Central memory CD4-positive, alpha-beta T cell (primary cell): ENCODE measurements around the gene PTPN2.
A peak's percentile ranks its signal among the peaks of the same experiment; 100 is the strongest.
"Not testable (repeated sequence)": the region's sequence is repeated elsewhere in the genome, so short reads cannot be mapped to it uniquely, and the experiment has no call there.

ENCODE experiments used
- DNase-seq: peaks from one replicate; pipeline ENCODE4 v3.0.0; 2022
- total RNA-seq, 3 experiments: gene quantifications; one replicate each; lab custom pipeline; 2026; lab: John Stamatoyannopoulos, UW

Gene PTPN2
- 65.1 to 95.5 (median 81.2) reads per million in 3 experiments for total RNA-seq

DNA sequence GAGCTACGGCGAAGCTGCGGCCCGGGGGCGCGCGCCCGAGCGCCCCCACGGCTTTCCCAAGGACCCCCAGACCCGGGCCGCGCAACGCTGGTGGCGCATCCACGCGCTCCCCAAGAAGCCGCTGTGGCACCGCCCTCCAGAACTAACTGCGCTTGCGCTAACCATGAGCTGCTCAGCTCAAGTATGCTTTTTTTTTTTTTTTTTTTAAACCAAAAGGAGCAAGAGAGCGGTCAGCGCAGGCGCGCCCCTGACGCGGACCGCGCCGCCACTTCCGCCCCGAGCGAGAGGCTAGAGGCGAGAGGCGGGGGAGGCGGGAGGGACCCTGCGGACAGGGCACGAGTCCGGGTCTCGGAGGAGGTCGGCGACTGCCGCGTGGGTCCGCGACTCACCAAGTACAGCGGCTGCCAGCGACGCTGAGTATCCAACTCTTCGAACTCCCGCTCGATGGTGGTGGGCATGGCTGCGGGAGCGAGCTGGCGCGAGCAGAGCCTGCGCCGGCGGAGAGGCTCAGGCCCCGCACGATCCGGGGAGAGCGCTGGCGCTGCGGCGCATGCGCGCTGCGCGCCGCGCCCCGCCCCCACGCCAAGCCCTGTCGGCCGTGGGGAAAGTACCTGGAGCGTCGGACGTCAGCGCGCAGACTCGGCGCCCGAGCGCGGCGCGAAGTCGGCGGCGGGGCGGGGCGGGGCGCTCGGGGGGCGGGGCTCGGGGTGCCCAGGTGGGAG lies at the start of gene PTPN2:
Gene PTPN2 (minus strand): TSS at position 554 of the 722 bp plus-strand sequence. CDS start 96 bp downstream, at position 458.
- DNase-seq: peak; percentile 94

DNA sequence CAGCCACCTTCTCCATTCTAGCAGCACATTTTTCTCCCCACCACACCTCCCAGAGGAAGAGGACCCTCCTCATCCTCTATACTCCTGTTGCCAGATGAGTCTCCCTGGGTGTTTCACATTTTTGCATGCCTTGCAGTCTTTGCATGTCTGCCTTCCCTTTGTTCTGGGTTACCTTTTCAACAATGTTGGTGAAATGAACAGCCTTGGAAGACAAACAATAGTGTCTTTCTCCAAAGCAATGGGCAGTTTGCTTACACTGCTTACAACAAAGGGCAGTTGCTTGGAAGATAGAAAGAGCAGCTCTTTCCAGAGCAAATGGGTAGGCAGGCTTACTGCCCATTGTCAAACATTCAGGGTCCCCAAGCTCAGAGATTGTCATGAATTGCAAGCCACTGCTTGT lies 49.3 kb upstream of the PTPN2 start:
- no peak for DNase-seq

DNA sequence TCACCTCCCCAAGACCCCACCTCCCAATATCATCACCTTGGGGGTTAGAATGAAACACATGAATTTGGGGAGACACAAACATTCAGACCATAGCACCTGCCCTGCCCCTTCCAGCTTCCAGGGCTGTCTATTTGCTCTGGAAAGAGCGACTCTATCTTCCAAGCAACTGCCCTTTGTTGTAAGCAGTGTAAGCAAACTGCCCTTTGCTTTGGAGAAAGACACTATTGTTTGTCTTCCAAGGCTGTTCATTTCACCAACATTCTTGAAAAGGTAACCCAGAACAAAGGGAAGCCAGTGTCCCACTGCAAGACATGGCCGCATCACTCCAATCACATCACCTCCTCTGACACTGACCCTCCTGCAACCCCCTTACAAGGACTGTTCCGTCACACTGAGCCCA lies 46.9 kb upstream of the PTPN2 start:
- DNase-seq: no peak

DNA sequence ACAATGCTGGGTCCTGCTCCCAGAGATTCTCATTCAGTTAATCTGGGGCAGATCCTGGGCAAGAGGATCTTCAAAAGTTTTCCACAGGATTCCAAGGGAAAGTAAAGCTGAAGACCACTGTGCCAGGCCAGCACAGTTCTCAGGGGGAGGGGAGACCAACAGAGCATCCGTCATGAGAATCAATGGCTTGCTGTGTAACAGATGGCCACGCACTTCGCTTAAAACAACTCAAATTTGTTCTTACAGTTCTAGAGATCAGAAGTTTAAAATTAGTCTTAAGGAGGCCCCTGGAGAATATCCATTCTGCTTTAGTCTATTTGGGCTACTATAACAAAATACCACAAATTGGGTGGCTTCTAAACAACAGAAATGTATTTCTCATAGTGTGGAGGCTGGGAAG lies 46.3 kb upstream of the PTPN2 start:
- DNase-seq: no peak

DNA sequence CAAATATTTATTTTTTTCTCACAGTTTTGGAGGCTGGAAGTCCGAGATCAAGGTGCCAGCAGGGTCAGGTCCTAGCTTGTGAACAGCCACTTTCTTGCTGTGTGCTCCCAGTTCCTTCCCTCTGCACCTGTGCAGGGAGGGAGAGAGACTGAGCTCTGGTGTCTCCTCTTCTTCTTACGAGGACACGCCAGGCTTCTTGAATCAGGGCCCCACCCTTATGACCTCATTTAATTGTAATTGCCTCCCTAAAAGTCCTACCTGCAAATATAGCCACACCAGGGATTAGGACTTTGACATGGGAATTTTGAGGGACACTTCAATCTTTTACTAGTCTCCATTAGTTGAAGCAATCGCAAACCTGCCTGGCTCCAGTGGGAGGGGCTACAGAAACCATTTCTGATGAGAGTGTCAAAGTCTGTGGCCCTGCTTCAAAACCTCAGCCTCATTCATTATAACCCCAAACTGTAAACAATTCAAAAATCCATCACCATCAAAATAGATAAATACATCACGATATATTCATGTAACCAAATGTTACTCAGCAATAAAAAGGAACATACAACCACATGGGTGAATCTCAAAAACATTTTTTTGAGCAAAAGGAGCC lies 45.5 kb upstream of the PTPN2 start:
- no peak for DNase-seq

DNA sequence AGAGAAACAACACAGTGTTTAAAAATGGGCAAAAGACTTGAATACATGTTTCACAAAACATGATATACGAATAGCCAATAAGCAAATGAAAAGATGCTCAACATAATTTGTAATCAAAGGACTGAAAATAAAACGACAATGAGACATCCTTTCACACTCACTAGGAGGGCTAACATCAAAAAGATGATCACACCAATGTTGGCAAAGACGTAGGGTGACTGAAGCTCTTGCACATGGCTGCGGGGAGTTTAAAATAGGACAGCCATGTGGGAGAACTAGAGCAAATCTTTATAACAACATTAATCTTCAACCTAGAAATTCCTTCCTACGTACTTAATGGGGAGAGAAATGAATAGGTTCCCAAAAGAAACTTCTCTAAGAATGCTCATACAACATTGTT lies 44.6 kb upstream of the PTPN2 start:
- no peak for DNase-seq

DNA sequence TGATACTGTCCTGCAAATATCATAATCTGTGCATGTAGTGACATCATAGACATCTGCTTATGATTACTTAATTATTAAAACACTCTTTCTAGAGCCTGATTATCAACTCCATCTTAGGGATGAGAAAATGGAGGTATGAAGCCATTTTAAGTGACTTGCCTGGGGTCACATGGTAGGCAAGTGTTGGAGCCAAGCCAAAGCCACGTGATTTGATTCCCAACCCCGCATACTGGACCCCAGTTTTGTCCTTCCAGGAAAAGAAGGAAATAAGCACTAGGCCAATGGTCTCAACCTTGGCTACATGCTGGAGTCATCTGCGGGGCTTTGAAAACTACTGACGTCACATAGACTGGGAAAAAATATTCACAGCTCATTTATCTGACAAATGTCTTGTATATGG lies 44.2 kb upstream of the PTPN2 start:
- no peak for DNase-seq

DNA sequence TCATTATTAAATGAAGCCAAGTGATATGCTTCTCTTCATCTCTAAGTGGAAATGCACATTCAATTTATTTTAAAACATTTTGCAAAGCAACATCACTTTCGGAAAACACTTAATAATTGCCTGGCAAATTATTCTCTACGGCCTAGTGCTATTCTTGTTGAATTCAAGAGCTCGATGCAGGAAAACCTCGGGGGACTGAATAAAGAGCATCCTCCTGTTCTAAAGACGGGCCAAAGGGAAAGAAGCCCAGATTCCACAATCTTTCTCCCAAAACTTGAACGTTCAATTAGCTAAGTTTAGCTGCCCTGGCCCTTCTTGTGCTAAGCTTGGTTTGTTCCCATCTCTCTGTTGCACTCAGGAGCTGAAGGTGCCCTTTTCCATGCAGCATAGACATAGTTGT lies 40.6 kb upstream of the PTPN2 start:
- DNase-seq: no peak

DNA sequence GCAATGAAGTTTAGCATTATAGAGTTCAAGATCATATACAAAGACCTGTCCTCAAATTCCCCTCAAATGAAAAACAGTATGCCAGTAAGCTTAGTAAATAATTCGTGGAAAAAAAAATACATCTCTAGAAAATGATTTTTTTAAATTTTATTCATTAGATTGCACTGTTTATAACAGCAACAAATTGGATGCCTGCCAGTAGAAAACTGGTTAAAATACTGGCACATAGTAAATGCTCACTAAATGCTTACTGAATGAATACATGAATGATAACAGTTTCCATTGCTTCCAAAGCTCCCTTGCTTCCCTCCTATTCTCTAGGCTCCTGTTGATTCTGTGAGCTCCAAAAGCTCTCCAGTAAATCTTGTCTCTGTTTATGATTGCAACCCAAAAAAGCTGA lies 38.2 kb upstream of the PTPN2 start:
- DNase-seq: no peak

DNA sequence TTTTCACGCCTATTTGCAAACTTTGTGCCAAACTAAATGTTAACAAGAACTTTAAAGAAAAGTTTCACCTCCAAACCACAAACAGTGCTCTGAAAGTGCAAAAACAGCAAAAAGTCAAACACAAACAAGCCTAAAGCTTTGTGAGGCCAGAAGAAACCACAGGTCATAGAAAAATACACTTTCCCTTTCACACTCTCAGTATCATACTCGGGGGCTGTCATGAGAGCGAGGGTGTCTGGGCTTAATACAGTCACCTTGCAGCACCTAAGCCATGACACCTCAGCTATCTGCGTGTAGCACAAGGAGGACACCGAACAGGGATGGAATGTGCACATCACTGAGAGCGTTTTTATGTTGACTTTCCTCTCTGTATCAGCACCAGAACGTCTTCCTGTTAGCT lies 37.1 kb upstream of the PTPN2 start:
- peak; percentile 12 for DNase-seq

DNA sequence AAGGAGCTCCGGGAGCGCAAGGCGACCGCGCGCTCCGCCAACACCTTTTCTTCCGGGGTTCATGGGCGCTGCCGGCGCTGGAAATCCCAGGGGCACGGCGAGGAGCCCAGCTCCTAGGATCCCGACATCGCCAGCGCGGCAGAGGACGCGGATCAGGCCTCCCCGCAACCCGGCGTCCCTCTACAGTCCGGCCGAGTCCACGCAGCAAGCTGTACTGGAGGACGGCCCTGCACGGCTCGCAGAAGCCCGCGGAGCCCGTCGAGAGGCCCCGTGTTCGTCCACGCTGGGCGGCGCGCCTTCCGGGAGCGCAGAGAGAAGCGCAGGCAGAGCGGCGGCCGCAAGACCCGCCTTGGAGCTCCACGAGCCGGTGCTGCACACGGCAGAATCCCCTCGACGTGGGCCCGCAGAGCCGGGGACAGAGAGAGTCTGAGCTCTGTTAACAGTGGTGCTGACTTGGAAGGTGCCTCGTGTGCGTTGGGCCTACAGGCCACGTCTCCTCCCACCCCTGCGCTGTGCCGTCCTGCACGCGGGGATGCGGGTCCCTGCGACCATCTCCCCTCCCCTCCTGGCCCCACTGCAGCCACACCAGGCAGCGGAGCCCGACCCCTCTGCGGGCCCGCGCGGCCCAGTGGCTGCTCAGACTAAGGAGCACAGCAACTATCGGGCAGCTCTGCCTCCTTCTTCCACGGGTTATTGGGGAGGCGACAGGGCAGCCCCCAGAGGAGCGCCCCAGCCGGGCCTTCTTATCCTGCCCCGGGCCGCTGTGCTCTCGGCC lies 28.1 kb upstream of the PTPN2 start:
- no peak for DNase-seq

DNA sequence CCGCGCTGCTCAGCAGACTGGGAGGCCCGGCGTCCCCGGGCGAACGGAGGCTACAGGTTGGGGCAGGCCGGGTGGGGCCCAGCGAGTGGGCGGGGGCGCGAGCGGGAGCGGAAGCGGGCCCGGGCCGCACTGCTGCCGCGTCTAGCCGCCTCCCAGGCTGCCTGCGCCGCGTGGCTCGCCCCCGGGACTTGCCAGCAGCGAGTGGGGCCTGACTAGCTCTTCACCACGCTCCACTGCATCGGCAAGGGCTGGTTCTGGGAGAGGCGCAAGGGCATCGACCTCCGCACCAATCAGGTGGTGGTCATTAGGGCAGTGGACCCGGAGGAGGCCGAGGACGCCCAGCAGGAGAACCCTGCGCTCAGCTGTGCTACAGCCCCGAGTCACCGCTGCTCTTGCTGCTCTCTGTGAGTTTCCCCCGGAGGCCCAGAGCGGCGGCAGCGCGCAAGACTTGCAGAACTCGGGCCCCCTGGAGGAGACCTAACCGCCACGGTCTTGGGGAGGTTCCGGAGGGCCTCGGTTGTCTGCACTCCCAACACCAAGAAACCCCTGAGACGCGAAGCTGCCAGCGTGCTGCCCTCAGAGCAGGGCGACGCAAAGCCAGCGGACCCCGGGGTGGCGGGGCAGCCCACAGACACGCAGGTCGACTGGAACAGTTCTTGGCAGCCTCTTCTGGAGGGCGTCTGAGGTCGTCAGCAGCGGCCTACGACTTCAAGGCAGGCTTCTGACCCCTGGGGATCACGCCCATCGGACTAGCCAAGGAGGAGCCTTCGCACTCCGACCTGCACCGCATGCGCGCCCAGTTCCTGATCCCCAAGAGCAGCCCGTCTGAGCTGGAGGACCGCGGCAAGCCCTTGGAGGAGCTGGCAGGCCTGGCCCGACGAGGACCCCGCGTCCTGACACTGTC lies 27.2 kb upstream of the PTPN2 start:
- peak; percentile 45 for DNase-seq

DNA sequence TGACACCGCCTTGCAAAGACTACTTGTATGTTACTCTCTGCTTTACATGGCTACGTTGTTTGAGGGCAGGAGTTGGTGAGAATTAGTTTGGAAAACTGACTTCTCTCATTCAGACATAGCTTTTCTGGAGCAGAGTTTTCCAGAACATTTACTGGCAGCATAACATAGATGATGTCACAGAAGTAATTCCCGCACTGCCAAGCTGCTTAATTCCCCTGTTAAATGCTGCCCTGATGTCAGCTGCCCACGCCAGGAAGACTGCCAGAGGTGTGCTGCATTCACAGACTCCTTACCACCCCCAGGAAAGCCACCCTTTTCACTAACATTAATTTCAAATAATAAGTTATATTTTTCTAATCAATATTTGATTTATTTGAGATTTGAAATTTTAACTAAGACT lies 24.7 kb upstream of the PTPN2 start:
- DNase-seq: no peak

DNA sequence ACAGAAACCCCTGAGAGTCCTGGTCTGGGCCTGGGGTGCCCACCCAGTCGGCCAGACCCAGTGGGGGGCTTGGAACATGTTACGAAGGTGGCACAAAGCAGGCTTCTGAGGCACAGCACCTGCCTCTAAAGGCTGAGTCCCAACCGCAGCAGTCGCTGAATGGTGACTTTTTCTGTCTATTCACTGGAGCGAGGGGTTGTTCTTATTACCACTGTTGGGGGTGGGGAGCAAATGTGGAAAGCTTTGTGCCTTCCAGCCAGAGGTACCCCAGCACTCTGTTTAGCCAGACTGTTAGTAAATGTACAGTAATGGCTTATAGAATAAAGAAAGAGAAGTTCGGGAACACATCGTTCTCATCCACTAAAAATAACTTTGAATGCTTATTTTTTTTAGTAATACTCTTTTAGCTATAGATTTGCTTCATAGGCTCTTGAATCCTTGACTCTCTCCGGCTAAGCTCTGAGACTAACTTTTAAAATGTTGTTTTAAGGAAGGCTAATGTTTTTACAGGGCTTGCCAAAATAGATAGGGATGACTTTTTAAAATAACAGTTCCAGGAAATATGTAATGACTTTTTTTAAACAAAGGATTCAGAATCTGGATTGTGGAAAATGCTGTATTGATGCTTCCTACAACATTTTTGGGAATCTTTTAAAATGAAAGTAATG lies 23.4 kb upstream of the PTPN2 start:
- DNase-seq: no peak

DNA sequence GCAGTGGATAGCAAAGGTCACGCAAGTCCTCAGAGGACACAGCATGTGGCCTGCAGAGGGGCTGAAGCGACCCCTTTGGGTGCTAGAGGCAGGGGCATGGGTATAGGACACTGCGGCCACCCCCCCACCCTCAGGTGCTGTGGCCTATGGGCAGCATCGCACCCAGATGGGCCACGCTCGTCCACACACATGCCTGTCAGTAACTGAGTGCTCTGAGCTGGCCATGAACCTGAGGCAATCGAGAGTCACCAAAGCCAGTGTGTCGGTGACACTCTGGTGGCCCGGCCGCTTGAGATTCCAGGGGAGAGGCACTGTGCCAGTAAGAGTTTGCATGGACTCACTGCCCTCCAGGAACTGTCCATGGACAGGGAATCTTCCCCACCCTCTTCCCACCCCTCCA lies 22.7 kb upstream of the PTPN2 start:
- DNase-seq: no peak

DNA sequence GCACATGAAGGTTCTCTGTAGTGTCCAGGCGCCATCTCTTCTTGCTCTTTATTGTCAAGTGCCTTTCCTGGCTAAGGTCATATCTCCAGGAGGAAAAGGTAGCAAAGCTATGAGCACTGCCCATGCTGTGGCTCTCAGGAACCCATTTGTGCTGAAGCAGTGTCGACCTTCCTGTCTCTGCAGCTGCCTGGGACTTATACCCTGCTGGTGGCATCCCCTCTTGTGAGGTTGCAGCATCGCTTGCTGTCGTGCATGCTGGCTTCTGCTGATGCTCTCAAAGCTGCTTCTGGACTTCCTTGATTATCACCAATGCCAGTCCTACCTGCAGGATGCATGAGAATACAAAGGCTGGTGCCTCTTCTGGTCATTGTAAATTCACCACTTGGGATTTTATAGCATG lies 22.1 kb upstream of the PTPN2 start:
- DNase-seq: no peak

DNA sequence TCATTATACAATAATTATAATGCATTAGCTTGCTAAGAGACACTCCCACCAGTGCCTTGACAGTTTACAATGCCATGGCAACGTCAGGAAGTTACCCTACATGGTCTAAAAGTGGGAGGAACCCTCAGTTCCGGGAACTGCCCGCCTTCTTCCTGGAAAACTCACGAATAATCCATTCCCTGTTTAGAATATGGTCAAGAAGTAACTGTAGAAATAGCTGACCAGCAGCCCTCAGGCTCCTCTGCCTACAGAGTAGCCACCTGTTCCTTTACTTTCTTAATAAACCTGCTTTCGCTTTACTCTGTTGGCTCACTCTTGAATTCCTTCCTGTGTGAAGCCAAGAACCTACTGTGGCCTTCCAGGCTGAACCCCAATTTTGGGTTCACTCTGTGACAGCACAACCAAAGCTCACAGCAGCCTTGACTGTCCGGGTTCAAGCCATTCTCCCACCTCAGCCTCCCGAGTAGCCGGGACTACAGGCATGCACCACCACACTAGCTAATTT lies 20.0 kb upstream of the PTPN2 start:
- peak; percentile 18 for DNase-seq

DNA sequence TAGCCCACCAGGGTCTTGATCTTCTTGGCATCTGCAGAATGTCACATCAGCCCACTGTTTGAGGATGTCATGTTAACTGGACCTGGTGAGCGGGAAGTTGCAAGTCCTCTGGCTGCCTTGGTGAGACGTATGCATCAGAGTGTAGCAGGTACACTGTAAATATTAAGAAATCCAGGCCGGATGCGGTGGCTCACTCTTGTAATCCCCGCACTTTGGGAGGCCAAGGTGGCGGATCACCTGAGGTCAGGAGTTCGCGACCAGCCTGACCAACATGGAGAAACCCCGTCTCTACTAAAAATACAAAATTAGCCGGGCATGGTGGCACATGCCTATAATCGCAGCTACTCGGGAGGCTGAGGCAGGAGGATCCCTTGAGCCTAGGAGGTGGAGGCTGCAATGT lies 17.2 kb upstream of the PTPN2 start:
- not testable (repeated sequence) for DNase-seq

DNA sequence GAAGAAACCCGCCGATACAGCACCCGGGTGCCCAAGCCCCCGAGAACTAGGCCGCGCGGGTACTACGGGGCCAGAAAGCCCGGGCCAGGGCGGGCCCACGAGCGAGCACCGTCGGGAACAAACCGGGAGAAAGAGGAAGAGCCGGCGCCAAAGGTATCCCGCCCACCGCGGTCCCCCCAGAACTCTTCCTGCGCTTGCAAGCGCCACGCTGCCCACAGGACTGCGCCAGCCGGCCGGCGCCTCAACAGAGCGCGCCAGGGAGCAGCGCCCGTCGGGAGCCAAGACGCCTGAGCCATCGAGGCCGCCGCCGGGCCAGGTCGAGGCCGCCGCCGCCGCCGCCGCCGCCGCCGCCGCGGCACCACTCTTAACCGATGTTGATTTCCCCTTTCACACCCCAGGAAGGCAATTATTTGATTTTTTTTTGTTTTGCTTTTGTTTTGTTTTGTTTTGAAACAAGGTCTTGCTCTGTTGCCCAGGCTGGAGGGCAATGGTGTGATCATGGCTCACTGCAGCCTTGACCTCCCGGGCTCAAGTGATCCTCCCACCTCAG lies 12.8 kb upstream of the PTPN2 start:
- not testable (repeated sequence) for DNase-seq

DNA sequence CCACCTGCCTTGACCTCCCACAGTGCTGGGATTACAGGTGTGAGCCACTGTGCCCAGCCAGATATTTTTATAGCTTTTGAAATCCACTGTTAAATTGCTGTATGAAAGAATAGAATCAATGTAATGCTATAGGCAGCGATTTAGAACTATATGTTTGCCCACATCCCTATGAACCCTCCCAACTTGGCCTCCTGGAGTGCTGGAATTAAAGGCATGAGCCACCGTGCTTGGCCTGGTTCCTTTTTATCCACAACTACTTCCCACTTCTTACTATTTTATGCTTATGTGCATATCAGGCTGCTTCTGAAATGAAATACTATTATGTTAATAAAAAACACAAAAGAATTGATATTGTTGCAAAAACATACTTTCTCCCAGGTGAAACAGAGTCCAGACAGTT lies 11.6 kb upstream of the PTPN2 start:
- DNase-seq: no peak

DNA sequence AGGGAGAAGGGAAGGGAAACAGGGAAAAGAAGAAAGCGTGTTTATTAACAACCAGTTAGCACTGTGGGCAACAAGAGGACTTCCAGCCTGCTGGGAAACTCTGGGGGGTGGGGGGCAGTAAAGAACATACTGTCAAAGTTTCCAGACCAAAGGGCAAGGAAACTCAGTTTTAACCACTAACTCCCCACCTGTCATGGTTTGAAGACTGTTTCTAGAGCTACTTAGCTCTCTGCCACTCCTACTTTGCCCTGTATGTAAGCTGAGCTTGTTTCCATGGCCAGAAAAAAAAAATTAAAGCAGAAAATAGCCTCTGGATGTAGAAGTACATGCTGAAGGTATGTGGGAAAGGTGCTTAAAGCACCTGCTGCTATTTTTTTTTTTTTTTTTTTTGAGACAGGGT lies 11.0 kb upstream of the PTPN2 start:
- DNase-seq: no peak

DNA sequence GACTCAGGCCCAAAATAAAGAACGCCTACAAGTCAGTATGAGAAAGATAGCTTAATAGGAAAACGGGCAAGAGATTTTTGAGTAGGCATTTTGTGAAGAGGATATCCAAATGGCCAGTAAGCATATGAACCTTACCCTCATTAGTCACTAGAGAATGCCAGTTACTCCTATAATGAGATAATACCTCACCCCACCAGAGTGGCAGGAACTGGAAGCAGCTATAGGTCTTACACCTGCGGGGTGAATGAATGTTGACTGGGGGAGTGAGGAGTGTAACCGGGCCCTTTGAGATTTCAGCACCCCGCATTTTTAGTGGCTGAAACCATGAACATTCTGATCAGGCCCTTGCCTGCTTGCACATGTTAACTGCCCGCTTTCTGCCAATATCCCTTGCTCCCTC lies 7.5 kb upstream of the PTPN2 start:
- no peak for DNase-seq
